Sigmoid colon (tissue), 4 donors: ENCODE data around the gene LHFPL2.

Source experiments
- EP300 ChIP-seq, 4 donors: sonication (generic); formaldehyde crosslinking; IDR thresholded peaks; one replicate each; pipeline ENCODE4 v1.6.1; 2017; ENCODE audit warnings: antibody characterized with exemption in 4 of 4
- TF ChIP-seq, protein P1 (sequence below), 4 experiments: fragments of 450-650 bp in 3 of 4; fragments of 200-600 bp in 1 of 4; IDR thresholded peaks; one replicate each; pipeline ENCODE4 v1.5.1; 2016 to 2019; ENCODE audit warnings: antibody characterized with exemption in 4 of 4, mild to moderate bottlenecking in 3 of 4, moderate library complexity in 2 of 4

DNA sequence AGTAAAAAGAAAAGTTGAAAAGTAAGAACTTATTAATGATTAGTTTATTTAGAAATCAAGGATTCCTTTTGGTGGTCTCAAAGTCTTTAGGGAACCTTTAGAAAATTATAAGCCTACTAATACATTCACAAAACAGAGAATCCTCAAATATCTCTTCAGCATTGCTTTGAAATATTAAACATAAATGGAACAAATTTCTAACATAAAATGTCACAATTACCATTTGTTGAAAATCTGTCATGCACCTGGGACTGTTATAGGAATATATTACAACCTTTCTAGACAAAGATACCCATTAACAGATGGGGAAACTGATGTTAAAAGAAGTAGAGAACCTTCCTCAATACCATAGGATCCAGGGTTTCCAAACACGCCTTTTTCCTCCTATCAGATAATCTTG, 83.2 kb downstream of the LHFPL2 start:
- TF ChIP-seq EP300 (IDR thresholded peaks at IDR 0.05): no peak
- TF ChIP-seq, protein P1, sequence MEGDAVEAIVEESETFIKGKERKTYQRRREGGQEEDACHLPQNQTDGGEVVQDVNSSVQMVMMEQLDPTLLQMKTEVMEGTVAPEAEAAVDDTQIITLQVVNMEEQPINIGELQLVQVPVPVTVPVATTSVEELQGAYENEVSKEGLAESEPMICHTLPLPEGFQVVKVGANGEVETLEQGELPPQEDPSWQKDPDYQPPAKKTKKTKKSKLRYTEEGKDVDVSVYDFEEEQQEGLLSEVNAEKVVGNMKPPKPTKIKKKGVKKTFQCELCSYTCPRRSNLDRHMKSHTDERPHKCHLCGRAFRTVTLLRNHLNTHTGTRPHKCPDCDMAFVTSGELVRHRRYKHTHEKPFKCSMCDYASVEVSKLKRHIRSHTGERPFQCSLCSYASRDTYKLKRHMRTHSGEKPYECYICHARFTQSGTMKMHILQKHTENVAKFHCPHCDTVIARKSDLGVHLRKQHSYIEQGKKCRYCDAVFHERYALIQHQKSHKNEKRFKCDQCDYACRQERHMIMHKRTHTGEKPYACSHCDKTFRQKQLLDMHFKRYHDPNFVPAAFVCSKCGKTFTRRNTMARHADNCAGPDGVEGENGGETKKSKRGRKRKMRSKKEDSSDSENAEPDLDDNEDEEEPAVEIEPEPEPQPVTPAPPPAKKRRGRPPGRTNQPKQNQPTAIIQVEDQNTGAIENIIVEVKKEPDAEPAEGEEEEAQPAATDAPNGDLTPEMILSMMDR (IDR thresholded peaks at IDR 0.05): no peak
